IPS-18c (cell line): ENCODE data around the gene SLC12A1.

ENCODE experiments used
- H3K4me3 ChIP-seq: 2 replicates; pipeline ENCODE4 v1.7.0; 2013; ENCODE audit warnings: low read depth, mild to moderate bottlenecking, low read length, moderate library complexity; ENCODE audit not compliant: insufficient read depth
- H3K9me3 ChIP-seq: one replicate; pipeline ENCODE4 v1.6.1; 2013; ENCODE audit warnings: mild to moderate bottlenecking, low read length, moderate library complexity; ENCODE audit not compliant: control insufficient read depth, insufficient read depth

The SLC12A1 gene

DNA sequence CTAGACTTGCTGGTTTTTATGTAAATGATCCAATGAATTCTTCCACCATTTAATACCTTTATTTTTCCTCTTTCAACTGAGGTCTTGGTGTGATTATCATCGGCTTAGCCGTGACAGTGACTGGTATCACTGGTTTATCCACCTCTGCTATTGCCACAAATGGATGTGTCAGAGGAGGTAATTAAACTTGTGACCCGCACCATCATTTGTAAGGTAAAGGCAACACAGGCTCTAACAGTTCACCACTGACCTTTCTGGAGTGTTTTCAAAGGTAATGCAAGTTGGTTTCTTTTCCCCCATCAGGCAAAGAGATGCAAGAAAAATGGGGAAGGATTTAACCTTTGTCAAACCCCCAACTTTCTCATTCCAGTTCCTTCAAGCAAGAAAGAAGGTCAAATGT is 19.7 kb downstream of the SLC12A1 start:
- Histone ChIP-seq H3K4me3 (no peak overlapping the region), H3K9me3 (no peaks in the 10 kb centered on the region)

DNA sequence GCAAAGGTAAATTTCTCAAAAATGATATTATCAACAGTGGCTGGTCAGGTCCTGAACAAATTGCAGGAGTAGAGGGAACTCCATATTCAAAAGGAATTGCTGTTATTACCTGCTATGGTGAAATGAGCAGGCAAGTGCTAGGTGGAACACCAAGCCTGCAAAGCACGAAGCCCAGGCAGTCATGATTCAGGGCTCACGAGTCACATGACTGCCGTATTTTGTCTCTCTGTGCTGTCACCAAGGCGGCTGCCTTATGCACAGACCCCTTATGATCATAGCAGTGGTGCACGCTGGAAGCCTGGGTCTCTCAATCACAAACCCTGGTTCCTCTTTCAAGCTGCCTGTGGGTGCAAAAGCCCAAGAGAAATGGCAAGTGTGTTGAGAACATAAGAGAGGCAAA is 24.4 kb downstream of the SLC12A1 start:
- H3K4me3 ChIP-seq = no peak overlapping the region
- no peaks in the 10 kb centered on the region for H3K9me3 ChIP-seq

DNA sequence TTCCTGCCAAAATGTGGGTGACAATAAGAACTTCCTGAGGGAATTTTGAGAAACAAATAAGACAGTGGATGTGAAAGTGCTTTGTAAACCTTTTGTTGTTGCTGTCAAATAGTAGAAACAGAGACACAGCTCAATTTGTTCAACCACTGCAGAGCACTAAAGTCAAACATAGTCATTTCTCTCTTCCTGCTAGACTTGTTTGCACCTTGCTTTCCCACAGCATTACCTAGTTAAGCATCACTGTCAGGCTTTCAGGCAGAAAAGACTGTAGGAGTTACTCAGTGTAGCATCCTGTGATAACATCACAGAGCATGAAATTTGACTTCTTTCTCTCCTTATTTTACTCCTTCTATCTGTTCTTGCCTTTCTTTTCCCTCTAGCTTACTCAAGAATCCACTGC is 27.1 kb downstream of the SLC12A1 start:
- no peaks in the 10 kb centered on the region for H3K9me3 ChIP-seq
- H3K4me3 ChIP-seq = no peak overlapping the region

DNA sequence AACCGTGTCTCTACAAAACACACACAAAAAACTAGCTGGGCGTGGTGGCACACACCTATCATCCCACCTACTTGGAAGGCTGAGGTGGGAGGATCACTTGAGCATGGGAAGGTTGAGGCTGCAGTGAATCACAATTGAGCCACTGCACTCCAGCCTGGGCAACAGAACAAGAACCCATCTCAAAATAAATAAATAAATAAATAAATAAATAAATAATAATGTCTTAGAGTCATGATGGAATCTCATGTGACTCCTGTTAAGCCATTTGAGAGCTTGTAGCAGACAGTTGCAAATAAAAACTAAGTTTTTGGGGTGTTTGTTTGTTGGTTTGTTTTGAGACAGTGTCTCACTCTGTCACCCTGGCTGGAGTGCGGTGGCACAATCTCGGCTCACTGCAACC is 33.2 kb downstream of the SLC12A1 start:
- Histone ChIP-seq H3K4me3 (no peak overlapping the region), H3K9me3 (no peaks in the 10 kb centered on the region)

DNA sequence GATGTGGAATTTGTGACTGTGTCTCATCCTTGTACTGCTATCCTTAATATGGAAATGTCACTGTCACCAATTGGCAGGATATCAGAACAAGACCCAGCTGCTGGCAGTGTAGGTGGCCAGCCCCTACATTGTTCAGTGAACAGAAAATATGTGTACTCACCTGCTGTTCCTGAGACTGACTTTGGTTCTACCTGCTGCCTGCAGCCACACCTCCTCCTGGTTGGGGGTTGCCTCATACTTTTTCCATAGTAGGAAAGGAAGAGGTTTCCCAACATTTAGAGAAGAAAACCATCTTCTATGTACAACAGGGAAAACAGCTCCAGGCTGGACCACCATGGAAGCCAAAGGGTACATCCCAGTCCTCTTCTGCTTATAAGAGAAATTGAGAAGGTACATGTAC is 35.9 kb downstream of the SLC12A1 start:
- H3K4me3 ChIP-seq = no peak overlapping the region

DNA sequence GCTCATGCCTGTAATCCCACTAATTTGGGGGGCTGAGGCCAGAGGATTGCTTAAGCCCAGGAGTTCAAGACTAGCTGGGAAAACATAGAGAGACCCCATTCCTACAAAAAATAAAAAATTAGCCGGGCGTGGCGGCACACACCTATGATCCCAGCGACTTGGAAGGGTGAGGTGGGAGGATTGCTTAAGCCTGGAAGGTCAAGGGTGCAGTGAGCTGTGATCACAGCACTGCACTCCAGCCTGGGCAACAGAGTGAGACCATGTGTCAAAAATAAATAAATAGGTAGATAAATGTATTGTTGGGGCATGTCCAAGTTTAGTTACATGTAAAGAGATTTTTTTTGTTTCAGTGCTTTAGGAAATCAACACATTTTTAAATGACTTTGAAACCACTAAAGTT is 36.4 kb downstream of the SLC12A1 start:
- Histone ChIP-seq H3K9me3 (no peaks in the 10 kb centered on the region), H3K4me3 (no peak overlapping the region)

More for the DNA sequence above, 35.9 kb downstream of the SLC12A1 start:
- no peaks in the 10 kb centered on the region for H3K9me3 ChIP-seq

DNA sequence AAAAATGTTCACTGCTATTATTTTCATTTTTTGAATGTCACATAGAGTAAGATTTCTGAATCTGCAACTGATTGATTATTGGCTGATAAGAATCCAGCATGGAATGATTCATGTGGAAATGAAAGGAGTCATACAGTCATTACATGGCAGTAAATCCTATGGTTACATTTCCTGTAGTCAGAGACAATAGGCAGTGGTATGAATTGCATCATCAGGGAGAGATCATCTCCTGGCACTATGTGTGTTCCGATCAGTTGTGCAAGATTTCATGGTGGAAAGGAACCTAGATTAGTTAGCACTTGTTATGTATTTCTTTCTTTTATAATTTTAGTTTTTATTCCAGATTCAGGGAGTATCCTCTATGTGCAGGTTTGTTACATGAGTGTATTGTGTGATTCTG is 38.8 kb downstream of the SLC12A1 start:
- no peaks in the 10 kb centered on the region for H3K9me3 ChIP-seq
- H3K4me3 ChIP-seq = no peak overlapping the region

DNA sequence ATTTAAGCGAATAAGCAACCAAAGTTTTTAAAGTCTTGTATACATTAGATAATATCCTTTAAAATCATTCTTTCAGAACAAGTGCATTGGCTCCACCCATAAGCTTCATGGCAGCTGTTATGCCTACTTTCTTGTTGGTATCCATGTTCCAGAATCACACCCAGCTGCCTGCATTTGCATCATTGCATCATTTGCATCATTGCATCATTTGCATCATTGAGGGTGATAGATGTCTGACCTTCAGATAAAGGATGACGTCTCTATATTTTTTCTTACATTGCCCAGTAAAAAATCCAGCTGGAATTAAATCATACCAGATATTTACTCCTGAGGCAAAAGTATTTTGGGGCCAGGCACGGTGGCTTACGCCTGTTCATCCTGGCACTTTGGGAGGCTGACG is 42.3 kb downstream of the SLC12A1 start:
- no peak overlapping the region for H3K4me3 ChIP-seq

DNA sequence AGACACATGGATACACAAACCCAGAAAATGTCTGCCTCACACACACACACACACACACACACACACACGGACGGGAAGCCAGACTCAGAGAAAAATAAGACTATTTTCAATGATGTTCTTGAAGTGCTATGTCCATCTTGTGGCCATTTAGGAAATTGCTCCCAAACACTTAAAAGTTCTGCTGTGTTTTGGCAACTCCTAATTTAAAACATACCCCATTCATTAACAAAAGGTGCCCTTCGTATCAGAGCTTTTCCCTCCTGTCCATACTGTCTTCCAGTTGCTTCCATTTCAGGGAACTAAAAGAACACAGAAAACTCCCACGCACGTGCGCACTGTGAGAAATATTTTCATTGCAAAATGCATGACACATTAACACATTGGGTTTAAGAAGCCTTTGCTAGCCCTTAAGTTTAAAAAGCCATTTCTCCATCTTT is 44.6 kb downstream of the SLC12A1 start:
- Histone ChIP-seq H3K9me3 (no peaks in the 10 kb centered on the region), H3K4me3 (no peak overlapping the region)

More for the DNA sequence above, 42.3 kb downstream of the SLC12A1 start:
- H3K9me3 ChIP-seq = no peaks in the 10 kb centered on the region

DNA sequence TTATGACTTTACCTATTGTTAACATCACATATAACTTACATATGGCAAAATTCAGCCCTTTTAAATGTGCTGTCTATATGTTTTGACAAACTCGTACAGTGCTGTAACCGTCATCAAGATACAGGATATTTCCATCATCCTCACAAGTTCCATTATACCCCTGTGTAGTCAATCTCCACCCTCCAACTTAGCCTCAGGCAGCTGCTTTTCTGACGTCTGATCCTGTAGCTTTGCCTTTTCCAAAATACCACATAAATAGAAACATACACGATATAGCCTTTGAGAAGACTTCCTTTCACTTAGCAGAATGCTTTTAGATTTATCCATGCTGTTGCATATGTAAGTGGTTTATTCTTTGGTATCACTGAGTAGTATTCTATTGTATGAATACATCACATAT is 47.1 kb downstream of the SLC12A1 start:
- H3K9me3 ChIP-seq = no peaks in the 10 kb centered on the region
- no peak overlapping the region for H3K4me3 ChIP-seq

DNA sequence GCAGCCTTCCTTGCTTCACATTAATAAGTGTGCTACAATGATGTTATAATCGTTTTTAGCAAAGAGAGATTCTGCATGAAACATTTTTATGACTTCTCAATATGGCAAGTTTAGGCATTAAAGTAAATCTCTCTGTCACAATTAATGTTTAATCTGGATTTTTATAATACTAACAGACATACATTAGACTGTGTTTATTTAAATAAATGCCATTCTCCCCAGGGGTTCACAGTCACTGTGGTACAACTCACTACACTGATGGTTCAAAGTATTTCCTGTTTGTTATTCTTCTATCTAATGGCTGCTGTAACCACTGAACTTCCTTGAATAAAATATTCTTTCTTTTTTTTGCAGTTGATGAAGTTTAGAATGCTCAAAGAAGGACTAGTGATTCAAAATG is 59.0 kb downstream of the SLC12A1 start:
- no peaks in the 10 kb centered on the region for H3K9me3 ChIP-seq

DNA sequence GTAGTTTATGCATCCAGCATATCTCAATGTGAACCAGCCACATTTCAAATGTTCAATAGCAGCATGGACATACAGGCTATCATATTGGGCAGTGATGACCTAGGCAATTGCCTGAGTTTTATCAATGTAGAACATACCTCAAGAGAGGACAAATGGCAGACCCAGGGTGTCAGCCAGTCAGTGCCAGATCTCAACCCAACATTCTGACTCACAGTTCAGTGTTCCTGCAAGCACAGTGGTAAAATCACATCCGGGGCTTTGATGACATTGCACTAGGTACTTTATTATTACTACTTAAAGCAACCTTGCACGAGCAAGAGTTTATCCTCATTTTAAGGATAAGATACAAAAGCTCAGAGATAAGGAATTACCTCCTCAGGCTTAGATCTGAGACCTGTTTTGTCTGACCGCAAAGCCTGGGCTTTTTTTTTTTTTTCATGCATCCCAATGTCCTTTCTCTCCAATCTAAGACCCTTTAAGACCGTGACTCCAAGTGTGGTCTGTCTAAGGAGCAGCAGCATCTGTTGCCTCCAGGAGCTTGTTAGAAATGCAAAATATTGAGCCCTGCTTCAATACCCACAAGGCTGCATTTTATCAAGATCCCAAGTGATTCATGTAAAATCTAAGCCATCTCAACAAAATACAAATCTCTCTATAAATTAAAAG is 60.1 kb downstream of the SLC12A1 start:
- Histone ChIP-seq H3K9me3 (no peaks in the 10 kb centered on the region), H3K4me3 (no peak overlapping the region)

More for the DNA sequence above, 59.0 kb downstream of the SLC12A1 start:
- H3K4me3 ChIP-seq = no peak overlapping the region

DNA sequence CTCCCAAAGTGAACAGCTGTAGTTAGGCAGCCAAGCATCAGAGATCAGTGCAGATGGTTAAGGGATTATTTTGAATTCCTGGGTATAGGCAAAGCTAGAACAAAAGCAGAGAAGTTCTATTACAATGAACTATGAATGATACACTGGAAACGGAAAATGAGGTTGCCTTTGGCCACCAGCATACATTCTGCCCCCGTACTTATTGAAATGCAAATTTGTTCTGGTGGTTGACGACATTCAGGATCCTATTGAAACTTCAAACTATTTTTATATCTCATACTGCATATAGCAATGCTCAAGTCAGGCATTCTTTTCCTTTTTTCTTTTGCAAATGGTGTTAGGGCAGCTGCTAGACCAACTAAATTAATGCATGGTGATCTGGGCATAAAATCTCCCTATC is 61.7 kb downstream of the SLC12A1 start:
- H3K4me3 ChIP-seq = no peak overlapping the region
- no peaks in the 10 kb centered on the region for H3K9me3 ChIP-seq

DNA sequence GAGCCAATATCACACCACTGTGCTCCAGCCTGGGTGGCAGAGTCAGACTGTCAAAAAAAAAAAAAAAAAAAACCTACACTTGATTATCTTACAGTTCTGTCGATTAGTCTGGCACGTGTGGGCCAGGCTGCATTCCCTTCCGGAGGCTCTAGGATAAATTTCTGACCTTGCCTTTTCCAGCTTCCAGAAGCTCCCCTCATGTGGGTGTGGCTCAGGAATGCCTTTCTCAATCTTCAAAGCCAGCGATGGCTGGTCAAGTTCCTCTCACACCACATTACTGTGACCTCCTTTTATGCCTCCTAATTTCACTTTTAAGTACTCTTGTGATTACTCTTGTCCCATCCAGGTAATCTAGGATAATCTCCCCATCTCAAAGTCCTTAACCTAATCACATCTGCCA is 66.9 kb downstream of the SLC12A1 start:
- Histone ChIP-seq H3K4me3 (no peak overlapping the region), H3K9me3 (no peaks in the 10 kb centered on the region)

DNA sequence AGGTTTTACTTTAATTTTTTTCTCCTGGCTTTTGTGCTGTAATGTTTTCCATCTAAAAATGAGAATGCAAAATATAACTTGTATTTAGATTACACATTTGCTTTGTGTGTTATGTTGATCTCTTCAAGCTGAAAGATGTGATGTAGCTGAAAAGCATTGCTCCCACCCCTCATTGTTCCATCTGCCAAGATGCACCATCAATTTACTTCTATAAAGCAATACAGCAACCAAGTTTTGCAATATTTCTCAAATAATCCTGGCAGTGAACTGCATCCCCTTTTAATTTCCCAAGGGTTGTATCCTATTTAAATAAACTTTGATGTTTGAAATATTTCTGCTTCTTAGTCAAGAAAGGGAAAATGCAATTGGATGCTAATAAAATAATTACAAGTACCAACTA is 72.6 kb downstream of the SLC12A1 start:
- H3K9me3 ChIP-seq = no peaks in the 10 kb centered on the region
- no peak overlapping the region for H3K4me3 ChIP-seq

DNA sequence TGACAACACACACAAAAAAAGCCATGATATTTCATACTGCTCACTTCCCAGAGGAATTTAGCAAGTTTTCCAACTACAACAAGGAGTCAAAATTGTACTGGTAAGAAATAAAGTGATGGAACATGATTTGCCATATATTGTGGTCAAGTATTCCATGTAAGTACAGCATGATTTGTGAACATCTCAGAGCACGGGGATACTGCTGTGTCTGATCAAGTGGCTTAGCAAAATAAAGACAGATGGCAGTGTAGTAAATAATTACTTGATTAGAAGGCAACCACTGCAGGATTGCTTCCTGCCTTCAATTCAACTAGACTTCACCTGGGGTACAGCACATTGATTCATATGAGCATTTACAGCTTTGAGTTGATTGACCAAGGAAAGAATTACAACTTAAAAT is 73.5 kb downstream of the SLC12A1 start:
- no peaks in the 10 kb centered on the region for H3K9me3 ChIP-seq
- no peak overlapping the region for H3K4me3 ChIP-seq

DNA sequence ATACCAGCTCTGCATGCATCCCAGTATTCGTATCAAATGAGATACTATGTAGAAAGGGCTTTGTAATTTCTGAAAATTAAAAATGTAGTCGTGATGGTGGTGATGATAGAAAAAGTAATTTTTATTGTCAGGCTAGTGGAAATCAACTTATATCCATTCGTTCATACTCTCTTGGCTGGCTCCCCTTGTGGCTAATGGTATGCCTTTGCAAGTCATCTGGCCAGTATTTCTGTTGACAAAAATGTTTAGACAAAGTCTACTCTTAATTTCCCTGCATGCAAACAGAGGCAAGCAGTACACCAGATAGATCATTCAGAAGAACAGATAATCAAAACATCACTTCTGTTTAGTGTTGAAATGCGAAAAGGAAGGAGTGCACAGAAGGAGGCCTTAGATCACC is 75.6 kb downstream of the SLC12A1 start:
- H3K4me3 ChIP-seq = no peak overlapping the region
- no peaks in the 10 kb centered on the region for H3K9me3 ChIP-seq

DNA sequence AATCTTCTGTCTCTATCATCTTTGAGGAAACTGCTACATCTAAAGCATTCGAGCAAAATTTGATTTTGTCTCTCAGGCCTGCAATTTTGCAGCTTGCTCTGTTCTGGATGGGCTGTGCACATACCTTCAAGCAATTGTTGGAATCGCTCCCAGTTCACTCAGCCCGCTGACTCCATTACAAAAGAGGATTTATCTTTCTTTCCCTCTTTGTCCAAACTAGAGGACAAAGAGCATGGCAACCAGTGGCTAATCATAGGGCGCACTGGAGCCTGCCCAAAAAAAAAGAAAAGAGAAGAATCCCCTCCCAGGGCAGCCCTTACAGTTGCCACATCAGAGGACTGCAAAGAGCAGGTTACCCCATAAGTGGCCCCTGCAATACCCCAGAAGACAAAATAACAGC is 76.1 kb downstream of the SLC12A1 start:
- Histone ChIP-seq H3K9me3 (no peaks in the 10 kb centered on the region), H3K4me3 (no peak overlapping the region)

DNA sequence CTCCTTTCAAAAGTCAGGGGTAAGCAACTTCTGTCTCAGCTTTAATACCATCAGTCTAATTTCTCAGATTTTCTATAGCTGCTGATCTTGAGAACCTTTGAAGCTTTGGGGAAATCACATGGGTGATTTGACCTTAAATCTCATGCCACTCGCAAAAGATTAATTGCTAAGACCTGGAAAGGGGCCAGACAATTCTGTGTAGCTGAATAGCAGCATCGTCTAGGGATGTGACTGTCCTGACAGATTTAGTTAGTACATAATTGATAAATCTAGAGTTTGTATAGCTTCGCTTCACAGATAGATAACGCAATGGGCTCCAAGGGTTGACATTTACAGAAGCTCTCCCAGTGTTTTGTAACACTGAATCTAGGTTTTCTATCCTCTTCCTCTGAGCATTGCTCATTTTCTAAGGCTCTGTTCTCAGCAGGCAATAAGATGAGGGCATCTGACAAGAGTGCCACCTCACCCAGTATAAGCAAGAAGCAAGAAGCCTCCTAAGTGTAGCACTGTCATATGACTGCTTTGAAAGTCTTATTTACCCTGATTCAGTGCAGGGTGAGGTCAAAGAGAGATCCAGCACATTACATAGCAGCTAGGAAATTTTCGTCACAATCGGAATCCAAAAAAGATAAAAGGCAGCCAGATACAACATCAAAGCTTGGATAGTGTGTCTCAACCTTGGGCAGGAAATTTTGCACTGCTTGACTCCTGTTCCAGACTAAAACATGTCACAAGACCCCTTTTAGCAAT is 77.5 kb downstream of the SLC12A1 start:
- no peak overlapping the region for H3K4me3 ChIP-seq

More for the DNA sequence above, 77.5 kb downstream of the SLC12A1 start:
- no peaks in the 10 kb centered on the region for H3K9me3 ChIP-seq
